Calu3 (cell line): ENCODE data around the gene MRPL18. TPM values are rescaled to one million over a fixed set of nuclear protein-coding genes. Genes with fewer than 3 reads are reported as not detected.
A peak's percentile ranks its signal among the peaks of the same experiment; 100 is the strongest.

Source experiments
- BruUV-seq: library from RNA; stranded (reverse); fragments of 400-500 nt; replicated peaks from 2 replicates; lab custom pipeline; 2021; lab: Mats Ljungman, UMichigan
- CTCF ChIA-PET: fragments of 300-600 bp; sonication (Branson Sonifier 250); formaldehyde crosslinking; loops from one replicate; lab custom pipeline; 2022; ENCODE audit warnings: antibody characterized with exemption; lab: Charles Lee
- DNase-seq: peaks from one replicate; pipeline ENCODE4 v3.0.0; 2022
- H3K27ac Mint-ChIP-seq: one replicate; pipeline ENCODE4 v1.8.0; 2022; ENCODE audit warnings: mixed read lengths; ENCODE audit not compliant: unreplicated experiment
- H3K27me3 Mint-ChIP-seq: one replicate; pipeline ENCODE4 v1.8.0; 2022; ENCODE audit warnings: mixed read lengths; ENCODE audit not compliant: unreplicated experiment
- H3K36me3 Mint-ChIP-seq: one replicate; pipeline ENCODE4 v1.8.0; 2022; ENCODE audit warnings: mild to moderate bottlenecking, moderate library complexity, mixed read lengths; ENCODE audit not compliant: insufficient read depth, unreplicated experiment
- H3K4me1 Mint-ChIP-seq: one replicate; pipeline ENCODE4 v1.8.0; 2022; ENCODE audit warnings: mild to moderate bottlenecking, low read depth, mixed read lengths; ENCODE audit not compliant: unreplicated experiment
- H3K4me3 Mint-ChIP-seq: one replicate; pipeline ENCODE4 v1.8.0; 2022; ENCODE audit warnings: mild to moderate bottlenecking, low read depth, moderate library complexity, mixed read lengths; ENCODE audit not compliant: unreplicated experiment
- H3K9me3 Mint-ChIP-seq: one replicate; pipeline ENCODE4 v1.8.0; 2022; ENCODE audit warnings: low read depth, mixed read lengths; ENCODE audit not compliant: unreplicated experiment
- CTCF ChIP-seq: fragments of 200-600 bp; IDR thresholded peaks from one replicate; pipeline ENCODE4 v1.8.0; 2022; ENCODE audit warnings: antibody characterized with exemption; ENCODE audit not compliant: unreplicated experiment
- intact Hi-C: fragments of 100-400 bp; cut with micrococcal nuclease; formaldehyde crosslinking; loops from one replicate; pipeline ENCODE4 v1.10.0; 2022; ENCODE audit not compliant: unreplicated experiment
- total RNA-seq: library from RNA; stranded (reverse); gene quantifications from 2 replicates; pipeline ENCODE4 v1.2.3, GENCODE V29; 2022

Gene MRPL18
- total RNA-seq, 1 experiment from 2014 or later = 86.6 TPM

GRCh38 chr6:159778542-159779103 is 11.6 kb upstream of the MRPL18 start:
- peaks cover 82% of the 10 kb centered on the region for H3K36me3 Mint-ChIP-seq
- DNase-seq = no peak
- CTCF ChIA-PET = no interaction called here
- no peaks in the 10 kb centered on the region for H3K9me3 Mint-ChIP-seq
- TF ChIP-seq CTCF = no peak
- H3K4me3 Mint-ChIP-seq = no peak overlapping the region
- H3K4me1 Mint-ChIP-seq = peaks cover 31% of the 10 kb centered on the region
- intact Hi-C loops = no loop called here
- H3K27me3 Mint-ChIP-seq = no peaks in the 10 kb centered on the region
- BruUV-seq = TSS peak; percentile 75
- peak overlapping the region; percentile 57 for H3K27ac Mint-ChIP-seq

- intact Hi-C loops = loop anchor here (5.0 kb wide), 4 partner anchors 61 to 154 kb away; partner anchors contain the start of genes SOD2 and WTAP
- BruUV-seq = TSS peak; percentile 24
- H3K36me3 Mint-ChIP-seq = peaks cover 93% of the 10 kb centered on the region
These were observed 2.0 kb upstream of the MRPL18 start for GRCh38 chr6:159788276-159788675.

GRCh38 chr6:159788753-159789376 is 1.4 kb upstream of the MRPL18 start:
- Mint-ChIP-seq H3K27ac (peak overlapping the region; percentile 98), H3K36me3 (peaks cover 92% of the 10 kb centered on the region), H3K9me3 (no peaks in the 10 kb centered on the region), H3K27me3 (no peaks in the 10 kb centered on the region), H3K4me1 (peaks cover 43% of the 10 kb centered on the region), H3K4me3 (peak overlapping the region; percentile 86)
- TF ChIP-seq CTCF = no peak
- intact Hi-C loops = loop anchor here (5.0 kb wide), 4 partner anchors 62 to 153 kb away; partner anchors contain the start of genes SOD2 and WTAP
- CTCF ChIA-PET = interaction anchor here (1.5 to 2.4 kb wide), 3 partner anchors 63 to 95 kb away, joined by 3 to 16 read pairs (median 9); partner anchors contain the start of gene WTAP
- DNase-seq = peak; percentile 25
- no TSS peak for BruUV-seq

More at GRCh38 chr6:159788276-159788675, 2.0 kb upstream of the MRPL18 start:
- no peak for TF ChIP-seq CTCF
- CTCF ChIA-PET = interaction anchor here (1.5 to 2.4 kb wide), 3 partner anchors 62 to 95 kb away, joined by 3 to 16 read pairs (median 9); partner anchors contain the start of gene WTAP
- Mint-ChIP-seq H3K4me1 (peaks cover 45% of the 10 kb centered on the region), H3K4me3 (peak overlapping the region; percentile 86), H3K9me3 (no peaks in the 10 kb centered on the region), H3K27me3 (no peaks in the 10 kb centered on the region), H3K27ac (peak overlapping the region; percentile 98)
- DNase-seq = no peak

- DNase-seq = peak; percentile 98
- Mint-ChIP-seq H3K4me1 (peaks cover 44% of the 10 kb centered on the region), H3K27ac (peak within 1 kb of the TSS; percentile 98), H3K4me3 (peak within 1 kb of the TSS; percentile 86), H3K36me3 (peaks cover 92% of the 10 kb centered on the region), H3K9me3 (no peaks in the 10 kb centered on the region), H3K27me3 (no peaks in the 10 kb centered on the region)
- intact Hi-C loops = loop anchor here (1.0 to 5.0 kb wide), 5 partner anchors 18 to 153 kb away; partner anchors contain the start of genes SOD2 and WTAP
- no peak for TF ChIP-seq CTCF
- BruUV-seq = no TSS peak
- CTCF ChIA-PET = interaction anchor here (0.6 to 2.4 kb wide), 8 partner anchors 12 to 1583 kb away, joined by 3 to 16 read pairs (median 4); partner anchors contain the start of genes ACAT2 and WTAP
These were observed 704 bp upstream of the MRPL18 start, which contains the start of gene TCP1 for GRCh38 chr6:159789377-159790148. TCP1 (minus strand) TSS chr6:159789602; CDS start chr6:159789468, 134 bp downstream.
